ENCODE measurements around the gene WFIKKN1.

WFIKKN1 gene

GRCh38 chr16:590188-590814 is 40.5 kb upstream of the WFIKKN1 start:
- peak overlapping the region; percentile 98 for H3K27ac ChIP-seq
- ChIA-PET POLR2A (ENCODE audit: low non-redundant PET) (no interaction called here), CTCF (interaction anchor here (0.7 kb wide), 1 partner anchor 32 kb away, joined by 3 read pairs; no protein-coding TSS in a partner anchor)
- DNase-seq (ENCODE audit: low spot score): no peak
- peak; percentile 25; the same call in 1 of the 2 replicates for TF ChIP-seq CTCF (conservative IDR thresholded peaks at IDR 0.05; ENCODE audit: low read depth)

GRCh38 chr16:590815-591200 is 40.0 kb upstream of the WFIKKN1 start:
- ChIA-PET POLR2A (ENCODE audit: low non-redundant PET) (no interaction called here), CTCF (interaction anchor here (0.7 kb wide), 1 partner anchor 31 kb away, joined by 3 read pairs; no protein-coding TSS in a partner anchor)
- DNase-seq (ENCODE audit: low spot score): no peak
- TF ChIP-seq CTCF (conservative IDR thresholded peaks at IDR 0.05; ENCODE audit: low read depth): no peak
- H3K27ac ChIP-seq: peak overlapping the region; percentile 98

- no peak for TF ChIP-seq CTCF (conservative IDR thresholded peaks at IDR 0.05; ENCODE audit: low read depth)
- no peak for DNase-seq (ENCODE audit: low spot score)
- H3K27ac ChIP-seq: peak overlapping the region; percentile 95
- CTCF ChIA-PET: no interaction called here
- POLR2A ChIA-PET (ENCODE audit: low non-redundant PET): no interaction called here
Observed at GRCh38 chr16:591231-591630, 39.6 kb upstream of the WFIKKN1 start.

- CTCF ChIA-PET: interaction anchor here (0.6 to 2.3 kb wide), 15 partner anchors 9 to 92 kb away, joined by 3 to 17 read pairs (median 5); partner anchors contain the start of genes JMJD8, METTL26 and WFIKKN1
- POLR2A ChIA-PET (ENCODE audit: low non-redundant PET): interaction anchor here (2.0 kb wide), 1 partner anchor 44 kb away, joined by 4 read pairs; the partner anchor contains the start of gene METTL26
- no peak for TF ChIP-seq CTCF (conservative IDR thresholded peaks at IDR 0.05; ENCODE audit: low read depth)
- no peak for DNase-seq (ENCODE audit: low spot score)
- peak overlapping the region; percentile 95 for H3K27ac ChIP-seq
Observed at GRCh38 chr16:591892-592517, 38.8 kb upstream of the WFIKKN1 start.

- peak overlapping the region; percentile 95 for H3K27ac ChIP-seq
- CTCF ChIA-PET: interaction anchor here (0.6 to 2.3 kb wide), 16 partner anchors 8 to 1665 kb away, joined by 3 to 17 read pairs (median 5); partner anchors contain the start of genes JMJD8, METTL26 and WFIKKN1
- peak; percentile 87 for DNase-seq (ENCODE audit: low spot score)
- peak; percentile 90 for TF ChIP-seq CTCF (conservative IDR thresholded peaks at IDR 0.05; ENCODE audit: low read depth)
- POLR2A ChIA-PET (ENCODE audit: low non-redundant PET): interaction anchor here (0.6 to 2.0 kb wide), 3 partner anchors 38 to 239 kb away, joined by 3 to 4 read pairs (median 3); partner anchors contain the start of genes METTL26 and WFIKKN1
Observed at GRCh38 chr16:592518-593306, 38.1 kb upstream of the WFIKKN1 start.

- TF ChIP-seq CTCF (conservative IDR thresholded peaks at IDR 0.05; ENCODE audit: low read depth): no peak
- ChIA-PET POLR2A (ENCODE audit: low non-redundant PET) (interaction anchor here (0.9 to 2.0 kb wide), 2 partner anchors 38 to 43 kb away, joined by 3 to 4 read pairs; partner anchors contain the start of genes METTL26 and WFIKKN1), CTCF (interaction anchor here (1.4 to 2.3 kb wide), 5 partner anchors 8 to 50 kb away, joined by 4 to 17 read pairs (median 9); partner anchors contain the start of gene WFIKKN1)
- peak overlapping the region; percentile 95 for H3K27ac ChIP-seq
- peak; percentile 33 for DNase-seq (ENCODE audit: low spot score)
Observed at GRCh38 chr16:593406-593805, 37.4 kb upstream of the WFIKKN1 start.

Measured in RWPE1 (cell line).